ENCODE measurements around the gene TRIP12. TPM values are rescaled to one million over a fixed set of nuclear protein-coding genes. Genes with fewer than 3 reads are reported as not detected.

The TRIP12 gene
- total and polyA plus RNA-seq, 2 of the 13 experiments (the other 11 are each of a cell fraction or from before 2014, with no cell fraction given), result 72.1 to 153 TPM

GRCh38 chr2:229780856-229781773 lies 140.7 kb downstream of the TRIP12 start (continued):
- no peak for TF ChIP-seq ZNF562 (CRISPR knock-in tag; IDR thresholded peaks at IDR 0.05; ENCODE audit: borderline replicate concordance)
- TF ChIP-seq HDAC1 (CRISPR knock-in tag; IDR thresholded peaks at IDR 0.05), result no peak
- TF ChIP-seq ZNF543 (CRISPR knock-in tag; IDR thresholded peaks at IDR 0.05), result no peak
- no peak for TF ChIP-seq ZNF30 (CRISPR knock-in tag; IDR thresholded peaks at IDR 0.05)
- TF ChIP-seq ZHX2 (IDR thresholded peaks at IDR 0.05; ENCODE audit: low read depth), result no peak
- TF ChIP-seq ZHX2 (CRISPR knock-in tag; IDR thresholded peaks at IDR 0.05; ENCODE audit: borderline replicate concordance), result no peak
- no peak for TF ChIP-seq CENPT (CRISPR knock-in tag; IDR thresholded peaks at IDR 0.05; ENCODE audit: low read depth)
- TF ChIP-seq SP140L (CRISPR knock-in tag; IDR thresholded peaks at IDR 0.05; ENCODE audit: borderline replicate concordance), result no peak
- TF ChIP-seq KLF16 (CRISPR knock-in tag; IDR thresholded peaks at IDR 0.05), result 0 out of 4 replicates have a peak, but pooled peaks of 1 of the 2 experiments have one; percentile 34
- TF ChIP-seq GZF1 (CRISPR knock-in tag; IDR thresholded peaks at IDR 0.05), result no peak
- TF ChIP-seq ZSCAN21 (CRISPR knock-in tag; IDR thresholded peaks at IDR 0.05; ENCODE audit: borderline replicate concordance), result no peak
- TF ChIP-seq ZMYM4 (CRISPR knock-in tag; IDR thresholded peaks at IDR 0.05), result no peak
- TF ChIP-seq ZBTB37 (CRISPR knock-in tag; IDR thresholded peaks at IDR 0.05), result no peak
- TF ChIP-seq, protein P1, sequence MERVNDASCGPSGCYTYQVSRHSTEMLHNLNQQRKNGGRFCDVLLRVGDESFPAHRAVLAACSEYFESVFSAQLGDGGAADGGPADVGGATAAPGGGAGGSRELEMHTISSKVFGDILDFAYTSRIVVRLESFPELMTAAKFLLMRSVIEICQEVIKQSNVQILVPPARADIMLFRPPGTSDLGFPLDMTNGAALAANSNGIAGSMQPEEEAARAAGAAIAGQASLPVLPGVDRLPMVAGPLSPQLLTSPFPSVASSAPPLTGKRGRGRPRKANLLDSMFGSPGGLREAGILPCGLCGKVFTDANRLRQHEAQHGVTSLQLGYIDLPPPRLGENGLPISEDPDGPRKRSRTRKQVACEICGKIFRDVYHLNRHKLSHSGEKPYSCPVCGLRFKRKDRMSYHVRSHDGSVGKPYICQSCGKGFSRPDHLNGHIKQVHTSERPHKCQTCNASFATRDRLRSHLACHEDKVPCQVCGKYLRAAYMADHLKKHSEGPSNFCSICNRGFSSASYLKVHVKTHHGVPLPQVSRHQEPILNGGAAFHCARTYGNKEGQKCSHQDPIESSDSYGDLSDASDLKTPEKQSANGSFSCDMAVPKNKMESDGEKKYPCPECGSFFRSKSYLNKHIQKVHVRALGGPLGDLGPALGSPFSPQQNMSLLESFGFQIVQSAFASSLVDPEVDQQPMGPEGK (CRISPR knock-in tag; IDR thresholded peaks at IDR 0.05), result peak; percentile 76
- TF ChIP-seq ZNF572 (CRISPR knock-in tag; IDR thresholded peaks at IDR 0.05), result no peak
- TF ChIP-seq KMT2B (CRISPR knock-in tag; IDR thresholded peaks at IDR 0.05), result no peak
- TF ChIP-seq, protein P2, sequence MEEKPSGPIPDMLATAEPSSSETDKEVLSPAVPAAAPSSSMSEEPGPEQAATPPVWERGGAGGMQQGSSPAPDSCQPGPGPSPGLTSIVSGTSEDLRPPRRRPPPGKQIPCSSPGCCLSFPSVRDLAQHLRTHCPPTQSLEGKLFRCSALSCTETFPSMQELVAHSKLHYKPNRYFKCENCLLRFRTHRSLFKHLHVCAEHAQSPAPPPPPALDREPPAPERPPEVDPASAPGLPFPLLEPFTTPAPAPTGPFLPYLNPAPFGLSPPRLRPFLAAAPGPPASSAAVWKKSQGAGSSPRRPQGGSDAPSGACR (CRISPR knock-in tag; IDR thresholded peaks at IDR 0.05), result no peak
- no peak for TF ChIP-seq BRF2 (CRISPR knock-in tag; IDR thresholded peaks at IDR 0.05)
